HG03045 (cell line): ENCODE measurements around the gene HOXB5.

ENCODE experiments used
- ATAC-seq: cut with Tn5 transposase; IDR thresholded peaks from one replicate; pipeline ENCODE4 v1.9.1; 2021; ENCODE audit warnings: mild to moderate bottlenecking, moderate library complexity; ENCODE audit not compliant: unreplicated experiment

Gene HOXB5

DNA sequence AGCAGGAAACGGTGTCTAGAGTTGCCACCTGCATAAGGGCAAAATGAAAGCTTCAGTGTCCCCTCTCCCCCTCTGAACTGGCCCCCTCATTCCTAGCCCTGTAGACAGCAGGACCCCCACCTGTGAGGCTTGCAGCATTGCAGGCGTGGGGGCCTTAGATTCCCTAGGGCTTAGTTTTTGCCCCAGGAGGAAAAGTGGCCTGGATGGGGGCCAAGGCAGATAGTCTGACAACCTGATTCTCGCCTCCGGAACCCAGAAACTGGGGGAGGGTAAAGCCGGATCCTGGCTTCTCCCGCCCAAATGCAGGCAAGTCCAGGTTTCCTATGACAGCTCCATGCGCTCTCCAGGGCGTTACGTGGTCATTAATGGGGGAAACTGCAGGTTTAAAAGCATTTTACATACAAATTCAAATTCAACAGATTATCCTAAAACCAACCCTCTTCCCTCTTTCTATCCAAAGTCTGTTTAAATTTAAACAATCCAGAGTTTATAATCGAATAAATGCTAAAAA lies 11.9 kb upstream of the HOXB5 start:
- no peak for ATAC-seq

DNA sequence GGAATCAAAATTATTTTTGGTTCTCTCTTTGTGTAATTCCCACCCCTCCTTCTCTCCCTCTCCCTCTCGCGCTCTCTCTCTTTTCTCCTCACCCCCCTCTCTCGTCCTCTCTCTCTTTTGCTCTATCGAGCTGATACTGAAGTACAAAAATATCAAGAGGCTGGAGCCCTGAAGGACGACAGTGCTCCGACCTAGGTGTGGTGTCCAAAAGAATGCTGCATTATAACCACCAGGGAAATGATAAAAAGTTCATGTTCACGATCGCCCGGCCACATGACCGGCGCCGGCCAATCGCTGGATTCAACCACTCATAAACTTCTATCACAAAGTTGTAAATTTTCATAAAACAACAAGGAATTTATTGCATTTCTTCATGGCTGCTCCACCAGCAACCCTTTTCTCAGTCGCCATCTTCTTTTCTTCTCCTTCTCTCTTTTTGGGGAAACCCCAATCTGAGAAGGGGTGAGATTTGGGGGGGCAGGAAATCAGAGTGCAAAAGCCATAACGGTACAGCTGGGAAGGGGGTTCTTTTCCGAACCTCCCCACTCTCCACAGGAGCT lies 11.3 kb upstream of the HOXB5 start, which contains the start of gene HOXB6:
HOXB6 (minus strand) TSS at position 217 of the 560 bp plus-strand sequence. CDS start 6,836 bp downstream, outside the sequence.
- no peak for ATAC-seq

DNA sequence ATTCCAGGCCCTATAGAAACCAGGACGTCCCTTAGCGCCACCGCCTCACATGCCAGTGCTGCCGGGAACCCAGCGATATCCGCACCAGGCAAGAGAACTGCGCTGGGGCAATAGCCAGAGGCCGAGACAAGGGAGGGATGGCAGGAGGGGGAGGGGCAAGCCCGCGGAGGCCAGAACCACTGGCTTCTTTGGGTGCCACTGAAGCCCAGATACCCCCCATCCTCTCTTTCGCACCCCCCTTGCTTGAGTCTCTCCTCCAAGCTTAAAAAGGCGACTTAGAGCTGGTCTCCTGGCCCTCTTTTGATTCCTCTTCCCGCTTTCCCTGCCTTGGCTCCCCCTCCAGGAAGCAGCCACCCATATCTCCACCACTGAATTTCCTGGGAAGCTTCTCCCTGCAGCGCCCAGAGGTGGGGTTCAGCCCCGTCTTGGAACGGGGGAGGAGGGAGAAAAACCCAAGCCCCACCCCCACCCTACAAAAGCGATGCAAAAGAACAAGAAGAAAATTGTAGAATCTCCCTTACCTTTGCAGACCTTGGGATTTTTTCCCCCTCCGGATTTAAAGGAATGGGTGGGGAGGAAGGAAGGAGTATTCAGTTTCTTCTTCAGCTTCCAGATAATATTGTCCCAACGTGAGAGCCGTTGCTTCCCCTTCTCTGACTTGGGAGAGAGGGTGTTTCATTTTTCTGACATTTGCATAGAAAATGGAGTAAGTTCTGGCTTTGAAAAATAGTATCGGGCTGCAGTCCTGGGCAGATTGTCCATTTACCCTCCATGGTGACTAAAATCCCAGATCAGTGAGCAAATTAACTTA lies 10.6 kb upstream of the HOXB5 start:
- no peak for ATAC-seq

DNA sequence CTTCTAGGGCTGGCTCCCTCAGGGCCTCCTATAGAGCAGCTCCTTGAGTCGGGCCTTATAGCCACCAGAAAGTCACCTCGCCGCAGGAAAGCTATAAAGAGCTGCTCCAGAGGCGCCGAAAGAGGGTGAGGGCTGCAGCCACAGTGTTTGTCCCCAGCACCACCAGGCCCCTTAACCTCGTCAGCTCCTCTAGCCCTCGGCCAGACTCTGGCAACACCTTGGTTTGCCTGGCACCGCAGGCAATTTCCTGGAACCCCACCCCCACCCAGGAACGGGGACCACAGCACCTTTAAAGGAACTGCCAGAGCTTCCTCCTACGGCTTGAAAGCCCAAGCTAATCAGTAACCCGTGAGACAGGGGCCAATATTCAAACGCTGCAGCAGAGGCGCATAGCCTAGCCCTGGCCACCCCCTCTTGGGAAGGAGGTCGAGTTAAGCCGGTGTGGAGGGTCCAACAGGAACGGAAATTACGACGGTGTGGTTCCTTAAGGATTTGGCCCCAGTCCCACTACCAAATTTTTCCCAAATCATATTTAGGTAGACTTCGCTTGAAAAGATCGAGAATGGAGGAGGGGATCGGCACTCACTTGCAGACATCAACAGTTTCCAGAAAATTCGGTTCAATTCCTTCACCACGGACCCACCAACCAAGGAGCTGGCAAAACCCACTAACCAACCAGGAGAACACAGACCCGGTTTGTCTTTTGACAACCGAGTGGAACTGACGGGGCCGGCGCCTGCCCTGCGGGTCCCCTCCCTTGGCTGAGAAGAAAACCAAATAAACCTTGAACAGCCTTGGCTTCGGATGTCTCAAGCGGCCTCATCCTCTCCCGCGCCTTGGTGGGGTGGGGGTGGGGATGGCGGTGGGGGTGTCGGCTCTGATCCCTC lies 8.2 kb upstream of the HOXB5 start:
- ATAC-seq, result no peak

DNA sequence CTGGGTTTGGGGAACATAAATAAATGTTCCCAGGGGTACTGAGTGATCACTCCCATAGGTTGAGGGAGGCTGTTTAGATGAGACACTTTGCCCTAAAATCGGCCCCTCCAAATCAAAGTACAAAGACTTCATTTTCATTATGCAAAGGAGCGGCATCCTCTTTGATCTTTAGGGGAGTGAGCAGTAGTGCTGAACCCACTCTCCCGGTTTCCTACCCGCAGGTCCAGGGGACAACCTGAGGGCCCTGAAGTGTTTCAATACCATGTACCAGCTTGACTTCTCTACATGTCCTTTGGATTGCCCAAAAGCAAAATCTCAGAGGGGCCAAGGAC lies 7.6 kb upstream of the HOXB5 start:
- no peak for ATAC-seq

DNA sequence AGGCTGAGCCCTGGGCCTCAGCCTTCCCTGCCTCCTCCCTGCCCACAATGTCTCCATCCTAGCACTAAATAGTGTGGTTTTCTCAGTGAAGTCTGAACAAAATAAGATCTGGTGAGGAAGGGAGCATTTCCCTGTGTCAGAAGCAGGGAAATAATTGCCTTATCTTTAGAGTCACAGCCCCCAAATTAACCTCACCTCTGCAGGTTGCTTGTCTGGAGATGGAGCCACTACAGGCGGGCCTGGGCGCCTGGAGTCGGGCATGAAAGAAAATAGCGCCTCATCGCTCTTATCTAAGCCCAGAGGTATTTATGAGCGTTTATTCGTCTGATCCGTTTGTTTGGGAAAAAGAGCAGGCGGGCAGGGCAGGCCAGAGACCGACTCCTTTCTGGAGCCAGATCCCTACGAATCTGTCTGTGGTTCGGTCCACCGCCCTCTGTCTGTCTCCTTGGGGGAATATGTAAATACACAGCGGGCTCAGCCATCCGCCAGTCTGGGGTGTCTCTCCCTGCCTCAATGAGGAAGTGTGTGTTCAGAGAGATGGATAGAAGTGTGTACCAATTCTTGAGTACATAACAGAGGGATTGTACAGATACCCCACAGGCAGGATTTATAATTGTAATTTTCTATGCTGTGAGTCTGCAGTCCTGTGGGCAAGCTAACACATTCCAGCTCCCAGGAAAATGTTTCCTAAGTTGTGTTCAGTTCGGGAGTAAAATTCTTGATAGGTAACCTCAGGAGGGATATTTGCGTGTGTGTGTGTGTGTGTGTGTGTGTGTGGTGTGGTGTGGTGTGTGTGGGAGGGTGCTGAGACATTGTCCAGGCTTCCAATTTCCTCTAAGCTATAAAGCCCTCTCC lies 6.9 kb upstream of the HOXB5 start:
- ATAC-seq, result no peak

DNA sequence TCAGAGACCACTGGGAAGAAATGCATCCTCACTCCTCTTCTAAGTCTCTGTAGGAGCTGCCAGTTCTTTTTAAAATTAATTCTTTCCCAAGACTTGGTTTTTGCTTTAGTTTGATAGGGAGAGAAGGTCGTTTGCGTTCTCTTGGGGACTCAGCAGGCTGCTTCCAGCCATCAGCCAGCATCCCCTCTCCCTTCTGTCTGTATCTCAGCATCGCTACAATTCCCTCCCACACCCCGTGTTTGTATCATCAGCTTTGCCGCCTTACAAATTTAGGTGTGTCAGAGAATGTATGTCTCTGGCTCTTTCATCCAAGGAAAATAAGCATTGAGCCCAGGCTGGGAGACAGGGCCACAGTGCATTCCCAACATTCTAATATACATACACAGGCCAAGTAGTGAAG lies 5.8 kb upstream of the HOXB5 start:
- no peak for ATAC-seq

DNA sequence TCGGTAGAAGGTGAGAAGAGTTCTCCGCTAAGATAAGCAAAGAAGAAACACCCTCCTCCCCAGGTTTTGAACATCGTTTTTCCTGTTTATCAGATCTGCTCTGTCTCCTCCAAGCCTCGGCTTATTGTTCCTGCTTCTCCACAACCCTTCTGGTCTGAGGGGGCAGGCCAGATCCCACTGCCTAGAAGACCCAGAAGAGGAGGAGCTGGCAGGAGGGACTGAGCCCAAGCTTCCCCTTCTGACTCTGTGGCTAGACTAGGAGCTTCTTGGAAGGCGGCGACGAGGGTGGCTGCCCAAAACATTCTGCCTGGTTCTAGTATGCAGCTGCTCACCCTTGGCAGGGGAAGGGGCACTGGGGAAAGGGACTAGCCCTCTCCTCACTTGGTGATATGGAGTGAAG lies 5.2 kb upstream of the HOXB5 start:
- no peak for ATAC-seq

DNA sequence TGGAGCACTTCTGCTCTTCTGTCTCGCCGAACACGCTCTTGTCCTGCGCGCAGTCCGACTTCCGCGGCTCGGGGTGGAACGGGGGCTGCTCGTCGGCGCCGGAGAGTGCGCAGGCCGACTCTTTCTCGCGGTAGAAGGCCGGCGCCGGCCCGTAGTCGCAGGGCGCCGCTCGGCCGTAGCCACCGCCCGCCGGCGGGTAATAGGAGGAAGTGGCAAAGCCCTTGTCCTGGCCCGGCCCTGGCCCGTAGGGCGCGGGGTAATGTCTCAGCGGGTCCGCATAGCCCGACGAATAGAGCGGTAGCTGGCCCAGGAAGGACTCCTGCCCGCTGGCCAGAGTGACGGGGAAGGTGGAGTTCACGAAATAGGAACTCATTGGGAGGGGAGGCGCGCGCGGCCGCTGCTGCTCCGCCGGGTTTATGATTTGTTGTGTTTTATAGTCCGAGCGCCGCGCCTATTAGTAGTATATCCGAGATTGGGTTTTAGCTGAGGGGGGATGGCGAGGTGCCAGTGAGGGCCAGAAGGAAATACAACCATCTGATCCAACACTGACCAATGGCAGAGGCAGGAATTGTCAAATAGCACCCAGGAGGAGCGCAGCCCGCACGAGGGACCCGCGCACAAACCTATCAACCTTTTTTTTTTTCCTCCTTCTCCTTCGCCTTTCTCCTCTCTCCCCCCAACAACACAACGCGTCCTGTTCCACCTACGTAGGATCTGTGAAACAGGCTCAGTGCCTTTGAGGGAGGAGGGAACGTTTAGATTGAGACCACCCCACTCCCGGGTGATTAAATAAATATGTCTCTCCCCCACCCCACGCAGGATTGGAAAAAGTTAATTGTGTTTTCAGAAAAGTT lies 4.4 kb upstream of the HOXB5 start:
- ATAC-seq, result no peak

DNA sequence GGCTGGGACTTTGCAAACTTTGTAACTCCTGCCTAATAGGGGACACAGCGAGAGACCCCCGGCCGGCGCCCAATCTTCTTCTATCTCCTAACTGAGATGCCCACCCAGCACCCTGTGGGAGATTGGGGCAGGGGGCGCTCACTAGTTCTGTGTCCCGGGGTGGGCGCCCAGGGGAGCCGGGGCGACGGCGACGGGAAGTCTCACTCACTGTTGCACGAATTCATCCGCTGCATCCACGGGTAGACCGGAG lies 3.9 kb upstream of the HOXB5 start:
- ATAC-seq, result no peak

DNA sequence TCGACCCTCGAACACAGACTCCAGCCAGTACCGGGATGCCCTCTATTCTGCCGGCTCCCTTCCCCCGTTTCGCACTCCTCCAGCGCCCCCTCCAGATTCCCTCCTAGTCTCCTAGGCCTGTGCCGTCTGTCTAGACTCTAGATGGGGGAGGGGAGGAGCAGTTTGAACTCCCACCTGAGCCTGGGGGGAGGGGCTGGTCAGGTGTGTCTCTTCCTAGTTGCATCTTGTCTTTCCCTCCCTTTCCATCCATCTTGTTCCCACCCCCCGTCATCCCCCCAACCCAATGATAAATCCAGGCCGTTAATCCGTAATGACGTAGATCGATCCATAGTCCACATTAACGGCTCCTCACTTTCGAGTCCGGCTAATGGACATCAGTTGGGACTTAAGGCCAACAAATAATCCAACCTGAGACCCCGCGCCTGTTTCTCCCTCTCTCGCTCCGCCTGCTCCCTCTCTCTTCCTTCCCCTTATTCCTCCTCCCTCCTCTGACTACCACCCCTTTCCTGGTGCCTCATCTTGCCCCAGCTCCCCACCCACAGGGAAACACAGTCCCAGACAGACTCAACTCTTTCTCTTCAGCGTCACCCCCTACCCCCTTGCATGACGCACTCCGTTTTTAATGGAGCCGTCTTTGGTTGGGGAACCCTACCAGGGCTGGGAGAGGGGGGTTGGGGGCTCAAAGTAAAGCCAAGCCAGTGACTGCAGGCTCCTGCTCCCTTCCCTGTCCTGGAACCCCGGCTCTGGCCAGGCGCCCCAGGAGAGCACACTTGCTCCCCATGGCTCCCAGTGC lies 3.4 kb upstream of the HOXB5 start:
- ATAC-seq, result no peak

DNA sequence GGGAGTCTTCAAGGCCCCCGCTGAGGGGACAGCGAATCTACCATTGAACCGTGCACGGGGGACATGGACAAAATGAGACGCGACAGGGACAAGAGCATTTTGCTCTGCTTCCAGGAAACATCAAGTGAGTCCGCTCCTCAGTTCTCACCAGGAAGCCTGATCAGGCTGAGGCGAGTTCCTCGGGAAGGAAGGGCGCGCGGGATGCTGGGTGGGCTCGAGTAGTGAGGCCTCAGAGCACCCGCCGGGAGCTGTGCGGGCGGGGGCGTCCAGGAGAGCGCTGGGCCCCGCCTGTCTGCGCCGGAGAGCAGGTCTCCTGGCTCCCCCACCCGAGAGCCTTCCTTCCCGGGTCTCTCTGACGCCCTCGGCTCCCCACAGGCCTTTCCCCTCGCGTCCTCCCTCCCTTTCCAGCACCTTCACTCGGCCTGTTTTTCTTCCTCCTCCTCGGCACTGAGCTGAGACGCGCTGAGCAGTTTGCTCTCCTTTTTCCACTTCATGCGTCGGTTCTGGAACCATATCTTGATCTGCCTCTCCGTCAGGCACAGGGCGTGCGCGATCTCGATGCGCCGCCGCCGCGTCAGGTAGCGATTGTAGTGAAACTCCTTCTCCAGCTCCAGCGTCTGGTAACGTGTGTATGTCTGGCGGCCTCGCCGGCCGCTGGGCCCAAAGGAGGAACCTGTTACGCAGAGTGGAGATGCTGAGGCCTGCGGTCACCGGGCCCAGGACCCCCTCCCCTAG lies 2.6 kb upstream of the HOXB5 start:
- ATAC-seq, result no peak

DNA sequence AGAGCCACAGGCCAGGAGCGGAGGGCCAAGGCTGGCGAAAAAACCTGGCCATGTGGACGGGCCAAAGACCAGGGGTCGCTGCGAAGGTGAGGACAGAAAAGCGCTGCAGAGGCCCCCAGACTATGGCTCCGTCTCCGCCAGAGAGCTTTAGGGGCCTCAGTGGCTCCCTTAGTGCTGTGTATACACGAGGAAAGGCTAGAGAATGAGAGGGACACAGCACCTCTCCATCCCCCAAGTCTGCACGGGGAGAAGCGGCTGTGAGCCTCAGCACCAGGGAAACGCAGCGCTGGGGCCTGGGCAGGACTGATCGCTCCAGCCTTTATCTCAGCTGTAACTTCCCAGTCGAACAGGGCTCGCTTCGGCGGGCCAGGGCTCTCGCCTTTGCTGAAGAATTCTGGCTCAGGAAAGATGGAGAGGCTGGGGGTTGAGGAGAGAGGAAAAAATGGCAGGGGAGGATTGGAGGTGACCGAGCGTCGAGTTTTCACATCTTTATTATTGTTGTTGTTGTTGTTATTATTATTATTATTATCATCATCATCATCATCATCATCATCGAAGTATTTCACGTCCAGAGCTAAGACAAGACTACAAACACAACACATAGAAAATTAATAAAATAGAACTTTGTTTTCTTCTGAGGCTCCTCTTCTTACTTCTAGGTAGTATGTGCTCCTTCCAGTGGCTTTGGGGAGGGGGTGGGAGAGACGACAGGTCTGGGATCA lies 1.9 kb upstream of the HOXB5 start:
- ATAC-seq, result no peak

DNA sequence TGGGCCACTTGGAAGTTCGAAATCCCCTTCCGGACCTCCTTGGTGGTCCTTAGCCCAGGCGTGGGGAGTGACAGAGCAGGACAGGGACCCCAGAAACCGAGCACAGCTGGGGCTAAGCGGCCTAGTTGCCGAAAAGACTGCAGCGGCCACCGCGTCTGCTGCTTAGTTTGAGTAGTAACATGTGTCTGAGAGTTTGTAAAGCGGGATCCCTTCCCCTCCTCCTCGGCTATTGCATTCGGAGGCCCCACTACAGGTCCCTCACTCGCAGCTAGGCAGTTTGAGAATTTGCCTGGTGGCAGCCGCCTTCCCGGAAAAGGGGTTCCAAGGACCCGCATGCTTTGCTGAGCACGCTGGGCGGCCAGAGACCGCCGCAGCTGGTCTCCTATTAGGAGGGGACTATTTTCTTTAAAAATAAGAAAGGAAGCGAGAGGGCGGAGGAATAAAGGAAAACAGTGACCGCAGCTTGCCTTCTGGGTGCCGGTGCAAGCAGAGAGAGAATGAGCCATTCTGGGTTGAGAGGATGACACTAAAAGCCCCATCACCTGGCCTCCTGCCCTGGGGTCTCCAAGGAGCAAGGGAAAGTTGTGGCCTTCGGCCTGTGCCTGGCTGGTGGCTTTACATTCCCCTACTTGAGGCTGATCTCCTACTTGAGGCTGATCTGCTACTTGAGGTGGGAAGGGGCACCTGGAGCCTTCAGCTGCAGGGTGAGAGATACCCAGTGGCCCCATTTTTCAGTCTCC lies 1.1 kb upstream of the HOXB5 start:
- ATAC-seq, result no peak

DNA sequence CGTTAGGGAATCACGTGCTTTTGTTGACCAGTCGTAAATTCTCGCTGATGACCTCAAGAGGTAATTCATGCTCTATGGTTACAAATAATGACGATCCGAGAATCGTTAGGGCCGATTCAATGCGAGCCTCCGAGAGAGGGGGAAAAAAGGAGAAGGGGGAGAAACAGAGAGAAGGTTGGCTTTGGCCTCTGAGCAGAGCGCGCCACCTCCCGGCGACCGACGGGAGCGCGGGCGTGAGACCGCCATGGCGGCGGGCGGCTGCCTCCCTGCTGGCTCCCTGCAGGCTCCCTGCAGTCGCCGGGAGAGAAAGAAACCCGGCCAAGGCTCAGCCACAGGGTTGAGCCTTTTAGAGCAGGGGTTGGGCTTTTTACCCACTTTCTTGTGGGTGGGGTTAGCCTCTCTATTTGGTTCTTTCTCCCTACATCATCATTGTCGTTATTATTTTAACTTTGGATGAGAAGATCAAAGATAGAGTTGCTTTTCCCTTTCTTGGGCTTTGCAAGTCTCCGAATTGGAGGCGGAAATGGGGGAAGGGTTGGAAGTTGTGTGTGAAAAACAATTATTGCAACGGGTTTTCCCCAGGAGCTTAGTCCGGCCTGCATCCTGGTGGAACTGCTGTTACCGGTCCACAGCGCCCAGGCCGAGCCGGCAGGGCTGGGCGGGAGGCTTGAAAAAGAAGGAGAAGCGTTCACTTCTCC lies 410 bp upstream of the HOXB5 start:
- ATAC-seq, result no peak

DNA sequence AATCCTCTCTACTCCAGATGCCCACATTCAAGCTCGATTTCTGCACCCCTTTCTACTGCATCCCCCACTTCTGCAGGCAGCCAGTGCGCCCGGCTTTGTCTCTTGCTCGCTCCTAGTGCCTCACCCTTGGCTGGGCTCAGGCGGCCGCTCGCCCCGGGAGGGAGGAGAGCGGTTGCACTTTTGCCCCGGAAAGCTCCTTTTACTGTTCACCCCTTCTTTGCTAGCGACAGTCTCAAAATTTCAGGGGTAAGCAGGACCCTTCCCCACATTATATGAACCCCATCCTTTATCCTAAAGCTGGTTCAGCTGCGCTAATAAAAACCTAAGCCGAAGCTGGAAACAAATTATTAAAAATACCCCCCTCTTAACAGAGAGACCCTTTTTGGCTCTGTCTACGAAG lies 1.0 kb downstream of the HOXB5 start:
- ATAC-seq, result no peak

DNA sequence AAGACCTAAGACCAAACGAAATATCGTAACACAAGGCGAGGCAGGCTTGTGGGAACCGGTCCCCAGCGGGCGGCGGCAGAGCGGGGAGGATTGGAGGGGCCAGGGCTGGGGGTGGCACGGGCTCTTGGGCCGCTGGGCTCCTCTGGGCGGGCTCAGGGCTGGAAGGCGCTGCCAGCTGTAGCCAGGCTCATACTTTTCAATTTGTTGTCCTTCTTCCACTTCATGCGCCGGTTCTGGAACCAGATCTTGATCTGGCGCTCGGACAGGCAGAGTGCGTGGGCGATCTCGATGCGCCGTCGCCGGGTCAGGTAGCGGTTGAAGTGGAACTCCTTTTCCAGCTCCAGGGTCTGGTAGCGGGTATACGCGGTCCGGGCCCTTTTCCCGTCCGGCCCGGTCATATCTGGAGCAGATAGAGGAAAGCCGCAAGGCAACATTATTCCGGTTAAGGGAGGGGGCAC lies 1.5 kb downstream of the HOXB5 start:
- no peak for ATAC-seq
